ENCODE measurements around the gene WNT4.

WNT4 gene

GRCh38 chr1:22129501-22130117 is 13.3 kb downstream of the WNT4 start:
- DNase-seq (ENCODE audit: low read depth), result no peak

GRCh38 chr1:22128392-22128791 is 14.5 kb downstream of the WNT4 start:
- DNase-seq (ENCODE audit: low read depth), result no peak

- no peak for DNase-seq (ENCODE audit: low read depth)
These were observed 15.2 kb downstream of the WNT4 start for GRCh38 chr1:22127731-22128130.

GRCh38 chr1:22127248-22127647 is 15.6 kb downstream of the WNT4 start:
- DNase-seq (ENCODE audit: low read depth), result no peak

GRCh38 chr1:22126531-22126930 is 16.4 kb downstream of the WNT4 start:
- DNase-seq (ENCODE audit: low read depth), result no peak

GRCh38 chr1:22124592-22125229 is 18.2 kb downstream of the WNT4 start:
- DNase-seq (ENCODE audit: low read depth), result no peak

- no peak for DNase-seq (ENCODE audit: low read depth)
These were observed 18.9 kb downstream of the WNT4 start for GRCh38 chr1:22123901-22124404.

- DNase-seq (ENCODE audit: low read depth), result no peak
These were observed 19.9 kb downstream of the WNT4 start for GRCh38 chr1:22123071-22123390.

- no peak for DNase-seq (ENCODE audit: low read depth)
These were observed 20.4 kb downstream of the WNT4 start for GRCh38 chr1:22122273-22123070.

- DNase-seq (ENCODE audit: low read depth), result peak; percentile 37
These were observed 21.4 kb downstream of the WNT4 start for GRCh38 chr1:22121421-22121911.

- DNase-seq (ENCODE audit: low read depth), result no peak
These were observed 22.5 kb downstream of the WNT4 start for GRCh38 chr1:22120469-22120790.

GRCh38 chr1:22119626-22120468 is 23.1 kb downstream of the WNT4 start:
- no peak for DNase-seq (ENCODE audit: low read depth)

- no peak for DNase-seq (ENCODE audit: low read depth)
These were observed 24.5 kb downstream of the WNT4 start for GRCh38 chr1:22118291-22118992.

- peak; percentile 49 for DNase-seq (ENCODE audit: low read depth)
These were observed 25.0 kb downstream of the WNT4 start for GRCh38 chr1:22117851-22118250.

- DNase-seq (ENCODE audit: low read depth), result no peak
These were observed 25.7 kb downstream of the WNT4 start for GRCh38 chr1:22117238-22117637.

- DNase-seq (ENCODE audit: low read depth), result no peak
These were observed 27.6 kb downstream of the WNT4 start for GRCh38 chr1:22115286-22115685.

- no peak for DNase-seq (ENCODE audit: low read depth)
These were observed 28.5 kb downstream of the WNT4 start for GRCh38 chr1:22114083-22115012.

- DNase-seq (ENCODE audit: low read depth), result no peak
These were observed 30.3 kb downstream of the WNT4 start for GRCh38 chr1:22112554-22112953.

GRCh38 chr1:22111620-22112019 is 31.3 kb downstream of the WNT4 start:
- no peak for DNase-seq (ENCODE audit: low read depth)

- no peak for DNase-seq (ENCODE audit: low read depth)
These were observed 31.8 kb downstream of the WNT4 start for GRCh38 chr1:22111115-22111514.

- no peak for DNase-seq (ENCODE audit: low read depth)
These were observed 32.9 kb downstream of the WNT4 start for GRCh38 chr1:22110016-22110415.
